HepG2 (cell line): ENCODE measurements around the gene LCN1. TPM values are rescaled to one million over a fixed set of nuclear protein-coding genes. Genes with fewer than 3 reads are reported as not detected.

Experiments used
- ATAC-seq: fragments of 200-7000 bp; cut with Tn5 transposase; 3 replicates; pipeline ENCODE4 v1.9.1; 2020; ENCODE audit warnings: mild to moderate bottlenecking, moderate library complexity
- BruUV-seq: library from RNA; stranded (reverse); fragments of 400-500 nt; replicated peaks from 2 replicates; lab custom pipeline; 2021; lab: Mats Ljungman, UMichigan
- CTCF ChIA-PET: fragments of 300-600 bp; formaldehyde crosslinking; extraction: SDS; loops from one replicate; lab custom pipeline; 2021; ENCODE audit warnings: low total read pairs, inconsistent platforms, low intra/inter-chr PET ratio; lab: Yijun Ruan, JAX
- POLR2A ChIA-PET: fragments of 350-600 bp; sonication (Branson Sonifier 250); formaldehyde crosslinking; loops from one replicate; lab custom pipeline; 2020; ENCODE audit warnings: antibody characterized with exemption, inconsistent platforms; lab: Yijun Ruan, JAX
- DNase-seq: peaks from one replicate; pipeline ENCODE4 v3.0.0-alpha.2; 2015; ENCODE audit warnings: low spot score
- FAIRE-seq: peaks from 3 replicates; lab custom pipeline; 2011; peaks lifted over from hg19 to GRCh38; lab: Jason Lieb, UNC
- H2AFZ ChIP-seq: one replicate; pipeline ENCODE4 v1.6.1; 2011; ENCODE audit warnings: low read length, inconsistent platforms
- H3K27ac ChIP-seq: fragments of 300-600 bp; 3 replicates; pipeline ENCODE4 v1.8.0; 2011; ENCODE audit warnings: mixed run types, mild to moderate bottlenecking, mixed read lengths, low read length, inconsistent platforms; ENCODE audit not compliant: insufficient read depth; ENCODE audit errors: extremely low read length
- H3K27me3 ChIP-seq, 2 experiments: fragments of 200-600 bp in 1 of 2; 2 replicates in 1 of 2; 3 replicates in 1 of 2; pipeline versions ENCODE4 v1.6.0 to v1.8.0; 2011; ENCODE audit warnings: low read length in 2 of 2, mild to moderate bottlenecking in 2 of 2, moderate library complexity in 2 of 2, inconsistent platforms in 1 of 2; ENCODE audit not compliant: insufficient read depth in 2 of 2, control insufficient read depth in 1 of 2
- H3K36me3 ChIP-seq, 2 experiments: fragments of 200-600 bp in 1 of 2; replicated peaks in 1 of 2; 2 replicates in 1 of 2; 3 replicates in 1 of 2; pipeline versions ENCODE4 v1.5.1 to v1.8.0; 2011; ENCODE audit warnings: low read length in 2 of 2, inconsistent platforms in 1 of 2; ENCODE audit not compliant: insufficient read depth in 2 of 2, control insufficient read depth in 1 of 2
- H3K4me1 ChIP-seq: 2 replicates; pipeline ENCODE4 v1.5.1; 2012; ENCODE audit warnings: low read length, inconsistent platforms; ENCODE audit not compliant: insufficient read depth
- H3K4me2 ChIP-seq: 2 replicates; pipeline ENCODE4 v1.6.0; 2011; ENCODE audit warnings: low read depth, low read length, inconsistent platforms
- H3K4me3 ChIP-seq, 3 experiments: fragments of 200-600 bp in 1 of 3; sonication (generic), shearing (Covaris generic) in 1 of 3; replicated peaks in 1 of 3; 2 replicates each; pipeline ENCODE4 v1.5.1; 2011 to 2016; ENCODE audit warnings: low read length in 3 of 3, inconsistent platforms in 2 of 3, low read depth in 2 of 3, mild to moderate bottlenecking in 2 of 3, control low read depth in 1 of 3, mixed read lengths in 1 of 3; ENCODE audit not compliant: insufficient read depth in 1 of 3
- H3K79me2 ChIP-seq: one replicate; pipeline ENCODE4 v1.6.1; 2011; ENCODE audit warnings: low read length, inconsistent platforms; ENCODE audit not compliant: insufficient read depth
- H3K9ac ChIP-seq: 2 replicates; pipeline ENCODE4 v1.6.0; 2011; ENCODE audit warnings: mild to moderate bottlenecking, low read depth, low read length, inconsistent platforms; ENCODE audit not compliant: insufficient read depth
- H3K9me3 ChIP-seq: 2 replicates; pipeline ENCODE4 v1.5.1; 2012; ENCODE audit warnings: mild to moderate bottlenecking, low read length
- H4K20me1 ChIP-seq: 2 replicates; pipeline ENCODE4 v1.6.0; 2011; ENCODE audit warnings: inconsistent platforms, mild to moderate bottlenecking, low read length, moderate library complexity; ENCODE audit not compliant: insufficient read depth
- FOSL2 ChIP-seq: sonication (generic); formaldehyde crosslinking; IDR thresholded peaks from 2 replicates; pipeline ENCODE4 v1.4.0; 2020; ENCODE audit warnings: missing genetic modification reagents
- HMGXB4 ChIP-seq, 2 experiments: sonication (generic) in 1 of 2; formaldehyde crosslinking in 1 of 2; IDR thresholded peaks; 2 replicates each; pipeline versions ENCODE4 v1.4.0 to v1.6.1; 2018 to 2020; ENCODE audit warnings: missing genetic modification reagents in 2 of 2, borderline replicate concordance in 1 of 2, low read depth in 1 of 2, mild to moderate bottlenecking in 1 of 2, missing biosample characterization in 1 of 2
- ZNF496 ChIP-seq: sonication (generic); formaldehyde crosslinking; IDR thresholded peaks from 2 replicates; pipeline ENCODE4 v1.8.1; 2023; ENCODE audit warnings: mild to moderate bottlenecking, moderate library complexity, missing genetic modification reagents; ENCODE audit not compliant: insufficient replicate concordance
- ZNF800 ChIP-seq: sonication (generic); formaldehyde crosslinking; IDR thresholded peaks from 2 replicates; pipeline ENCODE4 v1.4.0; 2020; ENCODE audit warnings: missing genetic modification reagents
- WGBS: methylation state at CpG from one replicate; pipeline ENCODE4 v1.1.6; 2017; ENCODE audit warnings: low lambda C conversion rate; 5-methylcytosine and 5-hydroxymethylcytosine counted together
- in situ Hi-C: cut with HindIII; loops from 2 replicates; pipeline ENCODE4 v1.10.0; 2017; ENCODE audit warnings: low pct_unique_long_range_greater_than_20kb; ENCODE audit not compliant: extremely low pct_ligation_motif_present
- intact Hi-C: fragments of 100-400 bp; cut with micrococcal nuclease; formaldehyde crosslinking; loops from one replicate; pipeline ENCODE4 v1.10.0; 2022; ENCODE audit not compliant: unreplicated experiment
- polyA plus RNA-seq, 8 experiments: library from polyadenylated mRNA; depleted of rRNA in 3 of 8; stranded (reverse) in 7 of 8; unstranded in 1 of 8; fragments of >200 nt; fragmentation: Illumina TruSeq in 4 of 8; extraction: Trizol in 4 of 8; gene quantifications; 2 replicates each; pipeline versions ENCODE4 v1.2.1 to v1.2.3, GENCODE V29; 2011 to 2016; ENCODE audit warnings: low read depth in 4 of 8, missing spikeins in 1 of 8, mixed read lengths in 1 of 8; ENCODE audit not compliant: insufficient read depth in 1 of 8
- total RNA-seq, 5 experiments: library from RNA; depleted of rRNA; stranded (reverse); fragments of >200 nt; fragmentation: Illumina TruSeq; extraction: Trizol; gene quantifications; 2 replicates each; pipeline ENCODE4 v1.2.3, GENCODE V29; 2016; ENCODE audit warnings: low read depth in 1 of 5

Gene LCN1
- total and polyA plus RNA-seq, 2 of the 13 experiments (the other 11 are each of a cell fraction or from before 2014, with no cell fraction given): not detected

- no peaks in the 10 kb centered on the region for H4K20me1 ChIP-seq
- no peak for DNase-seq
- H3K27ac ChIP-seq: no peak overlapping the region
- in situ Hi-C loops (no loop called here), intact Hi-C loops (no loop called here)
- 9% methylated on average over 8 of the region's 27 CpGs for WGBS
- BruUV-seq: no TSS peak
- no peak overlapping the region for H3K4me2 ChIP-seq
- TF ChIP-seq FOSL2 (CRISPR knock-in tag) (peak; percentile 58), ZNF496 (CRISPR knock-in tag) (no peak), ZNF800 (no peak), HMGXB4 (CRISPR knock-in tag; IDR thresholded peaks at IDR 0.05; ENCODE audit: borderline replicate concordance in 1 of 2, low read depth in 1 of 2) (no peak)
- no peak overlapping the region for H2AFZ ChIP-seq
- no peak overlapping the region for H3K4me3 ChIP-seq
- peak; percentile 38 for ATAC-seq
- H3K36me3 ChIP-seq: no peaks in the 10 kb centered on the region
- peaks cover 9% of the 10 kb centered on the region for H3K4me1 ChIP-seq
- no peaks in the 10 kb centered on the region for H3K9me3 ChIP-seq
- H3K79me2 ChIP-seq: no peaks in the 10 kb centered on the region
- no peak for FAIRE-seq
- H3K27me3 ChIP-seq: peaks cover 8 to 50% of the 10 kb centered on the region in 2 experiments
- CTCF ChIA-PET: no interaction called here
- POLR2A ChIA-PET: no interaction called here
- H3K9ac ChIP-seq: no peak overlapping the region
Observed at GRCh38 chr9:135524130-135524861, 3.1 kb downstream of the LCN1 start.
